ENCODE data around the gene TNP2.
"Not testable (repeated sequence)": the region's sequence is repeated elsewhere in the genome, so short reads cannot be mapped to it uniquely, and the experiment has no call there.

Gene TNP2

GRCh38 chr16:11290102-11290893 is 21.2 kb upstream of the TNP2 start:
- H3K27me3 ChIP-seq (replicated peaks; ENCODE audit: control insufficient read depth, insufficient read depth, low read length, poor library complexity, severe bottlenecking) = no peaks in the 10 kb centered on the region
- H3K36me3 ChIP-seq (ENCODE audit: control insufficient read depth, insufficient read depth, low read length) = no peaks in the 10 kb centered on the region
- no peak overlapping the region for H3K27ac ChIP-seq (ENCODE audit: insufficient read depth, low read length, poor library complexity, severe bottlenecking)
- H3K4me1 ChIP-seq (ENCODE audit: control insufficient read depth, insufficient read depth, low read length, poor library complexity, severe bottlenecking) = no peaks in the 10 kb centered on the region
- H3K9me3 ChIP-seq (ENCODE audit: control insufficient read depth, low read length) = no peaks in the 10 kb centered on the region
- no peak overlapping the region for H3K4me3 ChIP-seq (ENCODE audit: insufficient read depth, low read depth, low read length, poor library complexity, severe bottlenecking)
- DNase-seq = no peak

DNA sequence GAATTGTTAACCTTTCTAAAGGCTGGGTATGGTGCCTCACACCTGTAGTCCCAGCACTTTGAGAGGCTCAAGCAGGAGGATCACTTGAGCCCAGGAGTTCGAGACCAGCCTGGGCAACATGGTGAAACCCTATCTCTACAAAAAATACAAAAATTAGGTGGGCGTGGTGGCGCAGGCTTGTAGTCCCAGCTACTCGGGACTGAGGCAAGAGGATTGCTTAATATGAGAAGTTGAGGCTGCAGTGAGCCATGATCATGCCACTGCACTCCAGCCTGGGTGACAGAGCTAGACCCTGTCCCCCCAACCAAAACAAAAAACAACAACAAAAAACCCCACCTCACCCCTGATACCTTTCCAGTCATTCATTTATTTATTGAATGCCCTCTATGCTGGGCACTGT is 20.6 kb upstream of the TNP2 start:
- not testable (repeated sequence) for H3K4me1 ChIP-seq (ENCODE audit: control insufficient read depth, insufficient read depth, low read length, poor library complexity, severe bottlenecking); H3K27me3 ChIP-seq (replicated peaks; ENCODE audit: control insufficient read depth, insufficient read depth, low read length, poor library complexity, severe bottlenecking)

DNA sequence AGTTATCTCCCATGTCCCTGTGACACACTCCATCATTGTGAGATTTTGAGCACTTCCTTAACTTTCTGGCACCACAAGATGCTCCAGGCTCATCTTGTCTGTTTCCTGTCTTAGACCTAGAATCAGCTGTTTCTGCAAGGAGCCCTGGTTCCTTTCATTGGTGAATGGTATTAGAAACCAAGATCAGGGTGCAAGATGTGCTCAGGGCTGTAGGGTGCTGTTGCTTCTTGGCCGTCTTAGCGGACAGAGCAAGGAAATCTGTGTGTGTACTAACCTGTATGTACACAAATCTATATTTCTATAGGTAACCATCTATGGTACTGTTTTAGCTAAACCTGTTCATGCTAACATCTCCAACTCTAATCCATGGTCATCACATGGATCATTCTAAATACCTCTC is 20.1 kb upstream of the TNP2 start:
- no peaks in the 10 kb centered on the region for H3K9me3 ChIP-seq (ENCODE audit: control insufficient read depth, low read length)
- H3K4me1 ChIP-seq (ENCODE audit: control insufficient read depth, insufficient read depth, low read length, poor library complexity, severe bottlenecking) = no peaks in the 10 kb centered on the region
- H3K27me3 ChIP-seq (replicated peaks; ENCODE audit: control insufficient read depth, insufficient read depth, low read length, poor library complexity, severe bottlenecking) = no peaks in the 10 kb centered on the region
- no peaks in the 10 kb centered on the region for H3K36me3 ChIP-seq (ENCODE audit: control insufficient read depth, insufficient read depth, low read length)
- DNase-seq = no peak
- no peak overlapping the region for H3K4me3 ChIP-seq (ENCODE audit: insufficient read depth, low read depth, low read length, poor library complexity, severe bottlenecking)
- H3K27ac ChIP-seq (ENCODE audit: insufficient read depth, low read length, poor library complexity, severe bottlenecking) = no peak overlapping the region

More for the DNA sequence above, 20.6 kb upstream of the TNP2 start:
- not testable (repeated sequence) for DNase-seq; H3K4me3 ChIP-seq (ENCODE audit: insufficient read depth, low read depth, low read length, poor library complexity, severe bottlenecking); H3K9me3 ChIP-seq (ENCODE audit: control insufficient read depth, low read length); H3K27ac ChIP-seq (ENCODE audit: insufficient read depth, low read length, poor library complexity, severe bottlenecking); H3K36me3 ChIP-seq (ENCODE audit: control insufficient read depth, insufficient read depth, low read length)

DNA sequence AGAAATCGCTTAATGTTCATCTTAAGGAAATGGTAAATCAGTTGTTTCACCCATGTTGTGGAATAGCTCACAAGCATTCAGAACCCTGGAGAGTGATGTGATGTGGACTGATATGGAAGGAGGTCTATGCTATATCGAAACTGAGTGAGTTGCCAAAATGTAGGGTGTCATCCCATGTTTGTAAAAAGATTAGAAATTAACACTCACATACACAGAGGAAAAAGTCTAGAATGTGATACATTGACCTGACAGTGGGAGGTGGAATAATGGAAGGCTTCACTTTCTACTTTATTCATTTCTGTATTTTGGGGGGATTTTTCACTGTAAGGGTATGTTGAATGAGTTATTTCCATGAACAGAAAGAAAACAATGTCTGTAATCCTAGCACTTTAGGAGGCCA is 16.7 kb upstream of the TNP2 start:
- no peak for DNase-seq
- H3K27ac ChIP-seq (ENCODE audit: insufficient read depth, low read length, poor library complexity, severe bottlenecking) = no peak overlapping the region
- H3K9me3 ChIP-seq (ENCODE audit: control insufficient read depth, low read length) = no peaks in the 10 kb centered on the region
- H3K4me3 ChIP-seq (ENCODE audit: insufficient read depth, low read depth, low read length, poor library complexity, severe bottlenecking) = no peak overlapping the region
- no peaks in the 10 kb centered on the region for H3K36me3 ChIP-seq (ENCODE audit: control insufficient read depth, insufficient read depth, low read length)
- no peaks in the 10 kb centered on the region for H3K4me1 ChIP-seq (ENCODE audit: control insufficient read depth, insufficient read depth, low read length, poor library complexity, severe bottlenecking)
- no peaks in the 10 kb centered on the region for H3K27me3 ChIP-seq (replicated peaks; ENCODE audit: control insufficient read depth, insufficient read depth, low read length, poor library complexity, severe bottlenecking)

- no peaks in the 10 kb centered on the region for H3K27me3 ChIP-seq (replicated peaks; ENCODE audit: control insufficient read depth, insufficient read depth, low read length, poor library complexity, severe bottlenecking)
- no peak for DNase-seq
- H3K27ac ChIP-seq (ENCODE audit: insufficient read depth, low read length, poor library complexity, severe bottlenecking) = no peak overlapping the region
- no peaks in the 10 kb centered on the region for H3K9me3 ChIP-seq (ENCODE audit: control insufficient read depth, low read length)
- H3K4me1 ChIP-seq (ENCODE audit: control insufficient read depth, insufficient read depth, low read length, poor library complexity, severe bottlenecking) = no peaks in the 10 kb centered on the region
- no peak overlapping the region for H3K4me3 ChIP-seq (ENCODE audit: insufficient read depth, low read depth, low read length, poor library complexity, severe bottlenecking)
- H3K36me3 ChIP-seq (ENCODE audit: control insufficient read depth, insufficient read depth, low read length) = no peaks in the 10 kb centered on the region
These were observed 14.7 kb upstream of the TNP2 start for GRCh38 chr16:11283820-11284248.

- Histone ChIP-seq H3K4me3 (ENCODE audit: insufficient read depth, low read depth, low read length, poor library complexity, severe bottlenecking) (no peak within 1 kb of the TSS), H3K4me1 (ENCODE audit: control insufficient read depth, insufficient read depth, low read length, poor library complexity, severe bottlenecking) (no peaks in the 10 kb centered on the region), H3K27me3 (replicated peaks; ENCODE audit: control insufficient read depth, insufficient read depth, low read length, poor library complexity, severe bottlenecking) (no peaks in the 10 kb centered on the region), H3K27ac (ENCODE audit: insufficient read depth, low read length, poor library complexity, severe bottlenecking) (no peak within 1 kb of the TSS), H3K36me3 (ENCODE audit: control insufficient read depth, insufficient read depth, low read length) (no peaks in the 10 kb centered on the region), H3K9me3 (ENCODE audit: control insufficient read depth, low read length) (no peaks in the 10 kb centered on the region)
- DNase-seq = no peak
These were observed 11.7 kb upstream of the TNP2 start, which contains the start of gene PRM1 for GRCh38 chr16:11280616-11281522. Gene PRM1, minus strand, starts transcription at chr16:11281330. Its CDS starts 92 bp downstream, at chr16:11281238.

DNA sequence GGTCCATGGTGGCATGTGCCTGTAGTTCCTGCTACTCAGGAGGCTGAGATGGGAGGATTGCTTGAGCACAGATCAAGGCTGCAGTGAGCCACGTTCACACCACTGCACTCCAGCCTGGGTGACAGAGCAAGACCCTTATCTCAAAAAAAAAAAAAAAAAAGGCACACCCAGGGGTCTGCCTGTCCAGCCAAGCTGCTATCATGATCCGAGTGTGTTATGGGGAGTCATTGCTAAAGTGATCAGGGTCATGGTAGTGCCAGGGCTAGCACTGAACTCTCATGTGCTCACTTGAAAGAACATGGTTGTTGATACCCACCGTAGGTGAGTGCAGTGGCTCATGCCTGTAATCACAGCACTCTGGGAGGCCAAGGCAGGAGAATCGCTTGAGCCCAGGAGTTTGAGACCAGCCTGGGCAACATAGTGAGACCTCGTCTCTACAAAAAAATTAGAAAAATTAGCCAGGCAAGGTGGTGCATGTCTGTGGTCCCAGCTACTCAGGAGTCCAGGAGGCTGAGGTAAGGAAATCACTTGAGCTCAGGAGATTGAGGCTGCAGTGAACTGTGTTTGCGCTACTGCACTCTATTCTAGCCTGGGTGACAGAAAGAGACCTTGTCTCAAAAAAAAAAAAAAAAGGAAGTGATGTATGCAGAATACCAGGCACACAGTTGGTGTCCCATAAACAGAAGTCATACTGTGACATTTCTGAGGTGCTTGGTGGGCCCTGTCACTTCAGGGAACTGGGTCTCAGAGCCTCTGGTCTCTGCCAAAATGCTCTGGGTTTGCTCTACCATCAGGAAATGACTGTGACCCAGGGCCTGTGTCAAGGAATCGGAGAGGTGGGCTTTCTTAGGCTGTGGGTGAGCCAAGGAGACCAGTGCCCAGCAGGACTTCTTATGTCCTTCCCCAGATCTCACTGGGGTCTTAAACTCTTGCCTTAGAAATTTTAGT is 9.8 kb upstream of the TNP2 start:
- no peak for DNase-seq
- Histone ChIP-seq H3K4me3 (ENCODE audit: insufficient read depth, low read depth, low read length, poor library complexity, severe bottlenecking) (no peak overlapping the region), H3K4me1 (ENCODE audit: control insufficient read depth, insufficient read depth, low read length, poor library complexity, severe bottlenecking) (no peaks in the 10 kb centered on the region), H3K9me3 (ENCODE audit: control insufficient read depth, low read length) (no peaks in the 10 kb centered on the region), H3K27ac (ENCODE audit: insufficient read depth, low read length, poor library complexity, severe bottlenecking) (no peak overlapping the region), H3K36me3 (ENCODE audit: control insufficient read depth, insufficient read depth, low read length) (no peaks in the 10 kb centered on the region), H3K27me3 (replicated peaks; ENCODE audit: control insufficient read depth, insufficient read depth, low read length, poor library complexity, severe bottlenecking) (no peaks in the 10 kb centered on the region)

DNA sequence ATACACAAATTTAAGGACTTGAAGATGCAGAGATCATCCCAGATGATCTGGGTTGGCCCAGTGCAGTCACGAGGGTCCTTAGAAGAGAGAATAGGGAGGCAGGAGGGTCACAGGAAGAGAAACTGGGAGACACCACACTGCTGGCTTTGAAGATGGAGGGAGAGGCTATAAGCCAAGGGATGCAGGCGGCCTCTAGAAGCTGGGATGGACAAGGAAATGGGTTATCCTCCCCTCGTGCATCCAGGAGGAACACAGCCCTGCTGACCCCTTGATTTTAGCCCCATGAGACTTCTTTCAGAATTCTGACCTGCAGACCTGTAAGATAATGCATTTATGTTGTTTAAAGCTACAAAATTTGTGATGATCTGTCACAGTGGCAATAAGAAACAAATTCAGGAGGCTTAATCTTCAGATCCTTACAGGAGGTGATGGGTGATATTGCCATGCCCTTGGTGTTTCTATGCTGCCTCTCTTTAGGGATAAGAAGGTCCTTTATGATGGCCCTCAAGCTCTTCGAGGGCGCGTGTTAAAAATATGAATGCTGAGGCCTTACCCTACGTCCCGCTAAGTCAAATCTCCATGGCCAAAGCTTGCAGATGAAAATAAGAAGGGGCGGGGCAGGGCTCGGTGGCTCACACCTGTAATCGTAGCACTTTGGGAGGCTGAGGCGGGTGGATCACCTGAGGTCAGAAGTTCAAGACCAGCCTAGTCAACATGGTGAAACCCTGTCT is 8.6 kb upstream of the TNP2 start:
- Histone ChIP-seq H3K27me3 (replicated peaks; ENCODE audit: control insufficient read depth, insufficient read depth, low read length, poor library complexity, severe bottlenecking) (no peaks in the 10 kb centered on the region), H3K9me3 (ENCODE audit: control insufficient read depth, low read length) (no peaks in the 10 kb centered on the region), H3K27ac (ENCODE audit: insufficient read depth, low read length, poor library complexity, severe bottlenecking) (no peak overlapping the region), H3K36me3 (ENCODE audit: control insufficient read depth, insufficient read depth, low read length) (no peaks in the 10 kb centered on the region), H3K4me1 (ENCODE audit: control insufficient read depth, insufficient read depth, low read length, poor library complexity, severe bottlenecking) (no peaks in the 10 kb centered on the region), H3K4me3 (ENCODE audit: insufficient read depth, low read depth, low read length, poor library complexity, severe bottlenecking) (no peak overlapping the region)
- DNase-seq = no peak

All from effector memory CD4-positive, alpha-beta T cell (primary cell).